Body of pancreas (tissue), 4 donors: ENCODE data around the gene BRF1. TPM values are rescaled to one million over a fixed set of nuclear protein-coding genes. Genes with fewer than 3 reads are reported as not detected.

Source experiments
- ATAC-seq: fragments of 150-250 bp; one replicate; pipeline ENCODE4 v1.9.1; 2016
- DNase-seq, 4 donors: peaks; one replicate each; pipeline ENCODE4 v3.0.0-alpha.2; 2019
- H3K27ac ChIP-seq, 4 donors: fragments of 200-600 bp; sonication (generic); 1 replicate in 3 of 4; 2 replicates in 1 of 4; pipeline versions ENCODE4 v1.5.1 to v1.6.1; 2016 to 2019; ENCODE audit warnings: mild to moderate bottlenecking in 1 of 4, mixed read lengths in 1 of 4, moderate library complexity in 1 of 4
- H3K27me3 ChIP-seq, 2 donors: fragments of 200-600 bp; sonication (generic); one replicate each; pipeline ENCODE4 v1.6.0; 2016; ENCODE audit warnings: mild to moderate bottlenecking in 1 of 2
- H3K36me3 ChIP-seq, 2 donors: fragments of 200-600 bp; sonication (generic); replicated peaks in 1 of 2; 2 replicates each; pipeline ENCODE4 v1.5.1; 2016; ENCODE audit warnings: low read depth in 2 of 2; ENCODE audit not compliant: insufficient read depth in 1 of 2
- H3K4me1 ChIP-seq: fragments of 200-600 bp; sonication (generic); one replicate; pipeline ENCODE4 v1.6.0; 2016
- H3K4me3 ChIP-seq, 2 donors: fragments of 200-600 bp; sonication (generic); 1 replicate in 1 of 2; 2 replicates in 1 of 2; pipeline ENCODE4 v1.5.1; 2016 to 2019
- H3K9me3 ChIP-seq, 3 donors: fragments of 200-600 bp; sonication (generic); 1 replicate in 2 of 3; 2 replicates in 1 of 3; pipeline ENCODE4 v1.5.1; 2016
- CTCF ChIP-seq, 7 experiments: fragments of 450-650 bp in 4 of 7; fragments of 200-600 bp in 3 of 7; sonication (generic) in 3 of 7; IDR thresholded peaks; one replicate each; pipeline ENCODE4 v1.5.1; 2016 to 2019; ENCODE audit warnings: antibody characterized with exemption in 7 of 7
- POLR2A ChIP-seq, 3 donors: fragments of 450-650 bp; IDR thresholded peaks; one replicate each; pipeline ENCODE4 v1.6.1; 2016; ENCODE audit warnings: antibody characterized with exemption in 3 of 3, mild to moderate bottlenecking in 2 of 3
- WGBS, 2 donors: methylation state at CpG; one replicate each; pipeline ENCODE4 v1.1.5; 2017; 5-methylcytosine and 5-hydroxymethylcytosine counted together
- intact Hi-C: fragments of 100-400 bp; cut with DNase I; formaldehyde crosslinking; loops from one replicate; pipeline ENCODE4 v1.15.1; 2023
- total RNA-seq, 2 donors: library from RNA; depleted of rRNA; stranded (reverse); fragments of >200 nt; gene quantifications; one replicate each; pipeline ENCODE4 v1.1.0, GENCODE V29; 2016

BRF1 gene
- total RNA-seq, 2 donors from 2014 or later = 54.5 to 86.7 TPM

- intact Hi-C loops = no loop called here
- no peak for DNase-seq
- 94 to 100% methylated on average over 2 to 11 of the region's 11 CpGs for WGBS, 2 donors
These were observed 122.0 kb downstream of the BRF1 start for GRCh38 chr14:105178868-105179140.

GRCh38 chr14:105178069-105178867 lies 122.5 kb downstream of the BRF1 start:
- intact Hi-C loops = no loop called here
- WGBS, 2 donors = 83 to 89% methylated on average over 10 to 15 of the region's 19 CpGs
- H3K4me1 ChIP-seq = peaks cover 70% of the 10 kb centered on the region

More at GRCh38 chr14:105178868-105179140, 122.0 kb downstream of the BRF1 start:
- Histone ChIP-seq H3K4me1 (peaks cover 70% of the 10 kb centered on the region), H3K27me3 (no peaks in the 10 kb centered on the region), H3K9me3 (no peaks in the 10 kb centered on the region), H3K36me3 (no peaks in the 10 kb centered on the region), H3K4me3 (no peak overlapping the region), H3K27ac (no peak overlapping the region)
- ATAC-seq = no peak
- TF ChIP-seq POLR2A (IDR thresholded peaks at IDR 0.05) (no peak), CTCF (IDR thresholded peaks at IDR 0.05) (no peak)

GRCh38 chr14:105177082-105177481 lies 123.7 kb downstream of the BRF1 start:
- H3K4me1 ChIP-seq = peaks cover 67% of the 10 kb centered on the region
- 39% methylated on average over 11 of the region's 11 CpGs; no CpG with 5 or more reads in 1 of the 2 donors for WGBS, 2 donors
- TF ChIP-seq CTCF (IDR thresholded peaks at IDR 0.05) (no peak), POLR2A (IDR thresholded peaks at IDR 0.05) (no peak)

More at GRCh38 chr14:105178069-105178867, 122.5 kb downstream of the BRF1 start:
- DNase-seq = no peak
- ATAC-seq = no peak
- Histone ChIP-seq H3K9me3 (no peaks in the 10 kb centered on the region), H3K27me3 (no peaks in the 10 kb centered on the region), H3K27ac (no peak overlapping the region), H3K4me3 (no peak overlapping the region), H3K36me3 (no peaks in the 10 kb centered on the region)
- TF ChIP-seq POLR2A (IDR thresholded peaks at IDR 0.05) (no peak), CTCF (IDR thresholded peaks at IDR 0.05) (no peak)

GRCh38 chr14:105176513-105176912 lies 124.3 kb downstream of the BRF1 start:
- H3K4me3 ChIP-seq = no peak overlapping the region
- peak overlapping the region; percentile 75 to 93 (median 83) for H3K27ac ChIP-seq
- H3K4me1 ChIP-seq = peaks cover 64% of the 10 kb centered on the region
- no peak for TF ChIP-seq POLR2A (IDR thresholded peaks at IDR 0.05)
- TF ChIP-seq CTCF (IDR thresholded peaks at IDR 0.05) = no peak
- no peaks in the 10 kb centered on the region for H3K36me3 ChIP-seq
- intact Hi-C loops = no loop called here
- WGBS, 2 donors = 49% methylated on average over 14 of the region's 15 CpGs; no CpG with 5 or more reads in 1 of the 2 donors
- DNase-seq (peak in 3 of 4 donors; percentile 65 to 80 (median 72)), ATAC-seq (no peak)
- H3K9me3 ChIP-seq = no peaks in the 10 kb centered on the region
- H3K27me3 ChIP-seq = no peaks in the 10 kb centered on the region

More at GRCh38 chr14:105177082-105177481, 123.7 kb downstream of the BRF1 start:
- no peaks in the 10 kb centered on the region for H3K9me3 ChIP-seq
- ATAC-seq (peak; percentile 12), DNase-seq (peak; percentile 60 to 86 (median 80))
- intact Hi-C loops = no loop called here
- peak overlapping the region; percentile 75 to 93 (median 83) for H3K27ac ChIP-seq
- no peak overlapping the region for H3K4me3 ChIP-seq
- no peaks in the 10 kb centered on the region for H3K27me3 ChIP-seq
- H3K36me3 ChIP-seq = no peaks in the 10 kb centered on the region
